Left renal pelvis (tissue), 4 donors: ENCODE data around the gene VCP. TPM values are rescaled to one million over a fixed set of nuclear protein-coding genes. Genes with fewer than 3 reads are reported as not detected.

Experiments
- DNase-seq, 4 donors: peaks; one replicate each; pipeline ENCODE4 v3.0.0-alpha.2; 2013; ENCODE audit warnings: low read depth in 4 of 4, low spot score in 3 of 4
- polyA plus RNA-seq, 4 donors: library from polyadenylated mRNA; unstranded; fragments of 120-200 nt; gene quantifications; one replicate each; pipeline ENCODE4 v1.2.1, GENCODE V29; 2013; ENCODE audit not compliant: insufficient read length in 4 of 4

VCP gene
- polyA plus RNA-seq, 4 donors, result 187 to 256 (median 244) TPM

DNA sequence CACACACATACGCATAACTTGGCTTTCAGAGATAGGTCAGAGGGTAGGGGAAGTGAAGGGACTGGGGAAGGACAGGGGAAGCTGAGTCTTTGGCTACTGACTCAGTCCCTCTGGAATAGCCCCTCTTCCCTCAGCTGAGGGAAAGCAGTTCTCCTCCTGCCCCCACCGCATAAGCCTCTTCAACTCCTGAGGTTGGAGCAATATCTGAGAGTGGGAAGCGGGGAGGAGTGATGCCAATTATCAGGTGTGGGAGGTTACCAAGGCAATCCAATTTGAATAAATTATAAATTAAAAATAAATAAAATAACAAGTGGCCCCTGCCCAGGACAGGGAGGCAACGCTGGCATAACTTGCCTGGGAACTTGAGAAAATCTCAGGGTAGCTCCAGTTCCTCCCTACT, 32.2 kb upstream of the VCP start:
- no peak for DNase-seq

DNA sequence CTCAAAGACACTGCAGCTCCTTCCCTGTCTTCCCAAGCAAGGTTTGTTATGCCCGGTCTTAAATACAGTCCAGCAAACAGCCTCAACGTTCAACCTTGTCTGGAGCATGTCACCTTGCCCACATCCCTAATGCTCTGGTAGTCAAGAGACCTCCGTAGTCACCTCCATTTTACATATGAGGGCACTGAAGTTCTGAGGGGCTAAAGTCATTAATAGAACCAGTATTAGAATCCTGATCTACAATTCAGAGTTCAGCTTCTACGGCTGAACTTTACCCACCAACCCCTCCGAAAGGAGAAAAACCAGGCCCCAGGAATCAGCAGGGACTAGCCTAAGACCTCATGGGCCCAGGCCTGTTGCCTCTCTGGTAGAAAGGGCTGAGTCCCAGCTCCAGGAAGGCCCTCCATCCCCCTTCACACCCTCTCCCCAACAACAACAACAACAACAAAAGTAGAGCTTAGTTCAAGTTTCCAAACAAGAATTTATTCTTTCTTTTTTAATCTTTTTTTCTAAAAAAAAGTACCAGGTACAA, 31.3 kb upstream of the VCP start:
- no peak for DNase-seq

DNA sequence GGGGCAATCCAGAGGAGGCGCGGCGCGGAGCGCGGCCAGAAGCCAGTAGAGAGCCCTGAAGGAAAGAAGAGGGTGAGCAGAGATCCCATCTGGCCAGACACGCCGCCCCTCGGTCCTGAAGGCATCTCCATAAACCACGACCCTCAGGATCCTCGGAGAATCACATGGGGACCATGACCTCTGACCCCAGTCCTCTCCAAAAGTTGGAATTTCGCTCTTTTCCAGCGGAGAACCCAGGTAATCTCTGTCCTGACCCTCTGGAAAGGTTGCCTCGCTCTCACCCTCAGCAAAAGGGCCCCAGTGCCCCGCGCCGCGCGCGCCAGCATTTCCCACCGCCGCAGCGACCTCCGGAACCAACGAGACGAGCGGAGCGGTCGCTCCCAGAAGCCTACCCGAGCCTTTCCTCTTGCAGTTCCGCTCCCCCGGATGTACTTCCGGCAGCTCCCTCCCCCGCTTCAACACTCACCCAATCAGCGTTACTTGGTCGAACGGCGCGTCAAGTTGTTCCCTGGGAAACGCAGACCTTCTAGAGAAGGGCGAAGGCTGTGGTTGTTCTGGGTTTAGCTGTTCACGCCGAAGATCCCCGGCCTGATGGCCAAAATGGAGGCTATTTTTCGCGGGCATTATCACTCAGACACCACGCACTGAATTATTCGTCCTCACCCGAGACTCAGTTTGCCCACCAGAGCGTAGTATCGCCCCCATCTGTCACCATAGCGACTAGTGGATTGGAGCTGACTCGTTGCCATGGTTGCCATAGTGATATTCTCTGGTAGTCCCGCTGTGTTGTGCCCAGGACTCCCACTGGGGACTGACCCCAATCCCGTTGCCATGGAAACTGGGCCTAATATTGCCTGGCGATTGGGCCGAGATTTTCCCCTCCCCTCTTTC, 30.6 kb upstream of the VCP start, which contains the start of gene STOML2:
Gene STOML2, minus strand, starts transcription at position 363 of the 891 bp plus-strand sequence. Its CDS starts 37 bp downstream, at position 326.
- peak; percentile 87 to 94 (median 90) for DNase-seq

DNA sequence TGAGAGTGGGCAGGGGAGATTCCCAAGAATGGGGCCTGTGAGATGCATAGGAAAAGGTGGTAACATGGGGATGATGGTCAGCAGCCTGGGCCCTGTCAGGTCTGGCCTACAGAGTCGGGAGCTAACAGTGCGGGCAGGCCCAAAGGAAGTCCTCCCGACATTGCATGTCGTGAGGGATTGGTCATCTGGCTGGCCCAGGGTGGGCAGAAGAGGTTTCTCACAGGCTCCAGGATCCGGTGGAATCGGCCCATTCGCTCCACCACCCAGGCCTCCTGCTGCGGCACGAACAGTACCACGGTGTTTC, 30.0 kb upstream of the VCP start:
- no peak for DNase-seq

DNA sequence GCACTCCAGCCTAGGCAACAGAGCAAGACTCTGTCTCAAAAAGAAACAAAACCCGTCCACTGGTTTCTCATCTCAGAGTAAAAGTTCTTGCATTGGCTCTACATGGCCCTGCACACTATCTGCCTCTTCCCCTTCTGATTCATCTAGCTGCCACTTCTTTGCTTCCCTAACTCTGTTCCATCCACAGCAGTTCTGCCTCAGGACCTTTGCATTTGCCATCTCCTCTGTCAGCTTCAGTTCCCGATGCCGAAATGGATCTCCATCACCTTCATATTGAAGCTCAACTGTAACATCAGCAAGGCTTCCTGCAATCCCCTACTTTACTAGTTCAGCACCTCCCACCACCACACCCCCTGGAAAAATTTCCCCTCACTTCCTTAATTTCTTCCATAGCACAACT, 25.1 kb upstream of the VCP start:
- no peak for DNase-seq

DNA sequence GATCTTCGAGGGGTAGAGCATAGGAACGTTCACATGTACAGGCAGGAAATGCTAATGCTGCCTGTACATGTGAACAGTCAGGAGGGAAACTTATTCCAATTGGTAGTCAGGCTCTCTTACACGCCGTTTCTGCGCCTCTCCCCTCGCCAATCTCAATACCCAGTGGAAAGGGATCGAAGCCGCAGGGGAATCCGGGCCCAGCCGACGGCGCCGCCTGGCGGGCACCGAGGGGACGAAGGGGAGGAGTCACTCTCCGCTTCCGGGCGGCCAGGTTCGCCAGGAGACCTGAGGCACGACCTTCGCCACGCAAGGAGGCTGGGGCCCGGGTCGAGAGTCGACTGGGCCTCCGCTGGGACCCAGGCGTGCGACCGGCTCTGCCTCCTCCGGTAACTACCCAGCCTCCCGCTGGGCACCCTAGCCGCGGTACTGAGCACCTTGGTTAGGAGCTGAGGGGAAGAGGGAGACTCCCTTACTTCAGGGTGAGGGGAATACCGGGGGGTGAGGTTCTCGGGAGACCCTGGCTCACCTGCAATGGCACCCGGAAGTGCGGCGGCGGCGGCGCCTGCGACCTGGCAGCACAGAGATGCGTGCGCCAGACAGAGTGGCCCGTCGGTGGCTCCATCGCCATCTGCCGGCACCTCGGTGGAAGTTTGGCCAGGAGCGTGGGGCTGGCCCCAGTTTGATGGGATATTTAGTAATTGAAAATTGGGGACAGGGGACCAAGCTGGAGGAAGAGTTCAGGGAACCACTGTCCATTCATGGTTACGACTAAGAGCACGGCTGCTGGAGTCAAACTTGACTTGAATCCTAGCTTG, 23.8 kb upstream of the VCP start, which contains the start of gene PIGO:
Gene PIGO, minus strand, starts transcription at position 557 of the 815 bp plus-strand sequence. CDS start 1,026 bp downstream, outside the sequence.
- DNase-seq, result peak in 2 of 4 donors; percentile 67 to 76

DNA sequence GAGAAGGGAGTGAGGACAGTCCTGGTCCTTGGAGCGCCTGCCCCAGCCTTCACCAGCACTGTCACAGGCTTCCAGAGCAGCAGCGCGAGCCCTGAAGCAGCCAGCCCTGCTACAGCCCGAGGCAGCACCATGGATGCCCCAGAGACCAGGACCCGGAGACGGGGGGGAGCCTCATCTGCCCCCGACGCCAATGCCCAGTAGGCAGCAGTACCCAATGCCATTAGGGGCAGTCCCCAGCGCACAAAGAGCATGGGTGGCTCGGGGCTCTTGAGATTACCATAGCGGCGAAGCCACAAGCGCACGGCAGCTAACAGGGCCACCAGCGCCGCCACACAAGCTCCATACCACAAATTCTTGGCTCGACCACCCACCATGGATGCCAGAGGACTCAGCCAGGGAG, 19.1 kb upstream of the VCP start:
- no peak for DNase-seq

DNA sequence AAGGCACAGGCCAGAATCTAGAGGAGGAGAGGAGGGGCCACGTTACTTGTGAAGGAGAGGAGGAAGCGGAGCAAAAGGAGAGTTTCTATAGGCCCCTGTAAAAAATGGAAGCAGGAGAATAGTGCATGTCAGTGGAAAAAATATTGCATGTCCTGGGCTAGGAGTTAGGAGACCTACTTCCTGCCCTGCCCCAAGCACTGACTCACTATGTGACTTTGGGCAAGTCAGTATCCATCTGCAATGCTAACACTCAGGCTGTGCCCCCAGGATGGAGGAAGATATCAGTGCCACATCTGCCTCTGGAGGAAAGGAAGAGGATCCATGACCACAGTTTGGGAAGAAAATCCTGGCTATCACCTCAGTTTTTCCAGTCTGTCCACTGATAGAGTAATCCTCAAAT, 17.0 kb upstream of the VCP start:
- no peak for DNase-seq

DNA sequence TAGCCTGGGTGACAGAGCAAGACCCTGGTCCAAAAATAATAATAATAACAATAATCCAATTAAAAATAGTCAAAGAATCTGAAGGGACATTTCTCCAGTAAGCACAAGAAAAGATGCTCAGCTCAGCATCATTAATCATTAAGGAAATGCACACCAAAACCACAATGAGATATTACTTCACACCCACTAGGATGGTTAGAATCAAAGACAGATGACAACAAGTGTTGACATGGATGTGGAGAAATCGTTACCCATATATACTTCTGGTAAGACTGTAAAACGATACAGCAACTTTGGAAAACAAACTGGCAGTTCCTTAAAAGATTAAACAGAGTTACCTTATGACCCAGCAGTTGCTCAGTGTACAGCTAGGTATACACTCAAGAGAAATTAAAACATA, 12.7 kb upstream of the VCP start:
- no peak for DNase-seq

DNA sequence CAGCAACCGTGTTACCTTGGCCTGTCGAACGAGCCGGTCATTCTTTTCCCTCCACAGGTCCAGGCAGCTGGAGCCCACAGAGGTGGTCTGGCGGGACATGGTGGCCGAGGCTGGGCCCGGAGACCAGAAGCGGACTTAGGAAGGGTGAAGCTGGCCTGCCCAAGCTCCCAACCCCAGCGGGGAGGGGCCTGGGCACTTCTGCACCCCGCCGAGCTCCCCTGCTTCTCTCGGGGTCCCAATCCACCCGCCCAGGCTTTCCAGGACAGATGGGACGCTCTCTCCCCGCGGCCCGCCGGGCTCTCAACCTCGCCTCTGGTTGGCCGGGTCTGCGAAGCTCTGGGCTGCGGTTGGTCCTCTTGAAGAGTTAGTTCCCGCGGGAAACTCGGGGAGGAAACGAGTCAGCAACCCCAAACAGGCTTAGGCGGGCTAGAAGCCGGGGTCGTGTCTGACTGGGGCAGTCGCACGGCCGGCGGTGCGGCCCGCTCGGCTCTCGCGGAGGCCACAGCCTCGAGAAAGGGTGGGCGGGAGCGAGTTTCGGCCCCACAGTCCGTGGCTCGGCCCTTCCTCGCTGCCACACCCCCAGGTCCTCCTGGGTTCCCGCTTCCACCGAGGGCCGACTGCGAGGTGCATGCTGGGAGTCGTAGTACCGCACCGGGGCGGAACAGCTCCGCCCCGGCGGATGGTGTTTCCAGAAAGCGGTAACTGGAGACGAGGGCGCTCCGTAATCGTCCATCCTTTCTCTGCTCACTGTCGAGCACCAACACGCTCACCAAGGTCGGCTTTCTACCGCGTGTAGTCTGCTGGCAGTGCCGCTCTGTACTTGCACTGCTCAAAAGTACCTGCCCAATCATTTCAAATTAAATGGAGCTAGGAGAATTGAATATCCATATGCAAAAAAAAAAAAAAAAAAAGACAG, 7.3 kb upstream of the VCP start, which contains the start of gene FANCG:
Gene FANCG, minus strand, starts transcription at position 517 of the 916 bp plus-strand sequence. Its CDS starts 418 bp downstream, at position 99.
- peak; percentile 83 to 85 (median 84) for DNase-seq

DNA sequence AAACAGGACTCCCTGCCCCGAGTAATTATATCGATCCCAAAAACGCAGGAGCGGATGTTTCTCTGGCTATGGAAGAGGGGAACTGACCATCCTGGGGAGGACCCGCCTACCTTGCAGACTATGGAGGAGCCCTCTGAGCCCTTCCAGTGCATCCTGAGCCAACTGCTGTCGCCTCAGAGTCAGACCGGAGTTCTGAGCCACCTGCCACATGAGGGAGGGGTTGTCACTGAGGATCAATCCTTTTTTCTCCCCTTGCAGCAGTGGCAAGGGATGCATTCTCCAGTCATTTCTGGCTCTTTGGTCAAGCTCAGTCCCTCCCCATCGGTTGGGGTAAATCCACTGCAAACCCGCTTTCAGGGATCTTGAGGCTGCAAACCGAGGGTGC, 6.6 kb upstream of the VCP start:
- DNase-seq, result no peak

DNA sequence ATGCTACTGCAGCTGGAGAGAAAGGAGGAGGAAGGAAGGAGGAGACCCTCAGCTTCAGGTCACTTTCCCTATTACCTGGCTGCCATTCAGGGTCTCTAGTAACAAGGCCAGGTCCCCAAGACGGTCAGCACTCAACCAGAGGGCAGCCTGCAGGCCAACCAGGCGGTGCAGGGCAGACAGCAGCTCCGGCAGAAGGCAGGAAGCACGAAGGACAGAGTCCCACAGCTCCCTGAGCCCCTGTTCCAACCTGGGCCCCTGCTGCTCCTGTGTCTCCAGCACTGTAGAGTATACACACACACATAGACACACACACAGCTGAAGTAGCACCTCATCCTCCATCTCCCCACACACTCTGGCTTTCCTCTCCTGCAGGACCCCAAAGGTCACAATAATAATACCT, 5.6 kb upstream of the VCP start:
- no peak for DNase-seq

DNA sequence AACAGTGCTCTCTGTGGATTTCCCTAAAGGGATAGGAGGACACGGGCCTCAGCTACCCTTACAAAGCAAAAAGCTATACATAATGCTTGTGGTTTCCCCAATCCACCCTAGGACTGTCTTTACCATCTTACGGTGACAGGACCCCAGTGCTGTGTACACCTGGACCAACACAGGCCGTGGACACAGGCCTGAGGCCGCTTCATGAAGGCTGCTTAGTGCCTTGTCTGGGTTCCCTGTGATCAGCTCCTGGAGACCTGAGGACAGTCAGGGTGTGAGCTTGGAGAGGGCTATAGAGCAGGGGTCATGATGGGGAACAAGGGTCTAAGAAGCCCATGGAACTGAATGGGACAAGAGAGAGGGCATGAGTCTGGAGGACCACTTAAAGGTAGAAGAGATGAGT, 4.4 kb upstream of the VCP start:
- DNase-seq, result no peak

DNA sequence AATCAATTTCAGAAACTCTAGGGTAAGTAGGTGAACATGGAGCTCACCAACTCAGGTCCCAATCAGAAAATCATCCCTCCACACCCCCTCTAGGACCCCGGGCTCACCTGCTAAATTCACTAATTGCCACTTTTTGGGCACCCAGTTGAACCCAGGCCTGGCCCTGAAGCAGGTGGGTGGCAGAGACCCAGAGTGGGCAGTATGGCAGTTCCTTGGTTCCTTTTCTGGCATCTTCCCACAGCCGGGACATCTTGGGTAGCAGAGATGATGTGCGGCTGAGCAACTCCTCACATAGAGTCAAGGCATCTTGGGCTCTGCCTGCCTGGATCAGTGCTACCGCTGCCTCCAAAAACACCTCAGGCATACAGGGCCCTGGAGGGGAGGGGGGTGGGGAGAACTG, 2.9 kb upstream of the VCP start:
- no peak for DNase-seq

DNA sequence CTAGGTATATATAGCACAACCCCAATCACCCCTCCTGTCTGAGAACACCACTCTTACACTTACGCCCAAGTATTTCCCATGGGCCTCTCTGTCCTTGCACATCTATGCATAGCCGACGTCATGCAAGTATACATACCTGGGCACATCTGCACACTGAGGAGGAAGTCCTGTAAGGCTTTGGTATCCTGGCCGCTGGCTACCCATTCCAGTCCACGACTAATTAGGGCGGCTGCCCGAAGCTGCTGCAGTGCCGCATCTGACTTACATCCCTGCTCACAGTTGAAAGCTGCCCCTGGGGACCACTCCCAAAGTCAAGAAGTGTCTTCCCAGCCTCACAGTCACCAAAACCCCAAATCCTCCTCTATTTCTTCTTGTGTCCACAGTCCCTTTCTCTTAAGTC, 2.4 kb upstream of the VCP start:
- no peak for DNase-seq

DNA sequence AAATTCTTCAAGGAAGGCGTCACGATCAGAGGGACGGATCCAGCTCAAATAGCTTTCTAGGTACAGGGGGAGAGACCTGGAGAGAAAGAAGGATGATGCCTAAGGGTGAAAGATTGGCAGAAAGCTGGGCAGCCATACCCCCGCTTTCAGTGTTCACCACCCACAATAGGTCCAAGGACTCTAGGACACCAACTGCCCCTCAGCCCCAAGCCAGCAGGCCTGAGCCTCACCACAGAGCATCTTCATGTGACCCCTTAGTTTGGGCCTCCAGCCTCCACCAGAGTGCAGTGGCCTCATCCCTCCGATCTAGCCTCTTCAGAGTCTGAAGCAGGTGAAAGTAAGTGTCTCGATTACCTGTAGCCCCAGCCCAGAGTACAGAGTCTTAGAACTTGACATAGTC, 1.7 kb upstream of the VCP start:
- no peak for DNase-seq

DNA sequence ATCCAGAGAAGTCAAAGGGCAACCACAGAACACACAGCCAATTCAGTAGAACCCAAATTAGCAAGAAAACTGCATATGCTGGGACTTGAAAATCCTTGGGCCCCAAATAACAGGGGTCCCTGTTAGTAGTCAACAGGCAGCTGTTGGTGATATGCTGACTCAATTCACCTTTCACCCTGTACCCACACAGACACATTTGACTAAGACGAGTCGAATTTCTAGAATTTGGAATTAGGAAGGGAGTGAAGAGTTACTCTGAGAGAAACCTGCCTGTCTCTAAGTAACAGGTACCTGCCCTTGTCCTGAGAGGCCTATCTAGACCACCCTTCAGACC, 821 bp upstream of the VCP start:
- DNase-seq, result no peak

DNA sequence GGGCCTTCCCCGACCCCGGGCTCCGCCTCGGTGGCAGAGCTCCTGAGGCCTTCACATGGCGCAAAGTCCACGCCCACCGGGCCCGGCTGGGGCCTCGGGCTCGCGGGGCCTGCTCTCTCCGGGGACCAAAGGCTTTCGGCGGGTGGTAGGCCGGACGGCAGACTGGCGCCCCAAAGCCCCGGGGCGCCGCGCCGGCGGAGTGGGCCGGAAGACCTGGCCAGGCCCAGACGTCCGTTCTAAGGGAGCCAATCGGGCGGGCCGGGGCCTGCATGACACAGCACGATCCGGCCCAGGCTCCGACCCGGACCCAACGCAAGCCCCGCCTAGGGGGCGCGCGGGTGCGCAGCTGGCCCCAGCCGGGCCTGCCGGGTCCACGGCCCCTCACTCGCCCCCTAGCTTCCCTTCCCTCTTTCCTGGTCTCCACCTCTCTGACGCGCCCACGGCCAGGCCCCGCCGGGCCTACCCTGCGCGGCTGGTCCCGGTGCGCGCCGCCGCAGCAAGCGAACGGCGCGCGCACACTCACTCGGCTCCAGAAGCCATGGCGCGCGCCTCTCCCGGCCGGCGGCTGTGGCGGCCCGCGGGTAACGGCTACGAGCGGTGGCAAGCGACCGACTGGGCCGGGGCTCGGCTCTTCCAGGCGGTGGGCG, 488 bp downstream of the VCP start:
- DNase-seq, result peak; percentile 51 to 72 (median 68)

DNA sequence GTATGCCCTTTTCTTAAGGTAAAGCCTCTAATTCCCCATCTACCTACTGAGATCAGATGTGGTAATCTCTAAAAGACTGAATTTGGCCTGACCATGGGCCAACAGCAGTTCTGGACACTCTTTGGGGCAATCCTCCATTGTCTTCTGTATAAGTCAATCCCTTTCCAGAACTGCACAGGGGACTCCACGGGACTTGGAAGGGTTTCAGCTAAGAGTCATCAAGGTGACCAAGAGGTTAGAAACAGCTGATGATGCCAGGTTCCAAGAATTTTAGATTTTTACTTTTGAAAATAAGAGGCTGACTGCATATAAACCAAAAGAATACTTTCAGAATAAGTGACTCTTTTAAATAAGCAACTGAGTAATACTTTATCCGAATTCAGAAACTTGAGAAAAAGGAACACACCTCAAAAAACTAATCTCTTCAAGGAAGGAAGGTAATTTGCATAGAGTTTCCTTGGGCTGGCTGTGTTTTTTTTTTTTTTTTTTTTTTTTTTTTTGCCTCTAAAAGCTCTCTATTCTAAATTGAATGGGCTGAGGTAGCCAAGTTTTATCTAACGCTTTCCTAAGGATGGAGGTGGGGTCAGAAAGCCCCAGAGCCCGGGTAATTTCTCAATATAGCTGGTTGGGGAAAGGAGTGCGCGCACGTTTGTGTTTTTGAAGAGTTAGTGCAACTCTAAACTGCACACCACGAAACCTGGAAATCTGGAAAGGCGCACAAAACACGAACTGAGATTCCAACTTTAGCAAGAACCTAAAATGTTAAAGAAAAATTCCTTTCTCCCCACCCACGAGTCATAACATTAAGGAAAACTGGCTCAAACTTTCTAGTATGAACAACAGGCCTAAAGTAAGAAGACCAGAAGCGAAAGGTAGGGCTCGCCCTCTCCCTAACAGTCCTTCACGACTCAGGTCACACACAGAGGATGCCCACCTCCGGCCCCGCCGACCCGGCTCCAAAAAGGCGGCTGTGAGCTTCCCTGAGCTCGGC, 1.3 kb downstream of the VCP start:
- no peak for DNase-seq
